ENCODE results near the gene DDX47.
"Not testable (repeated sequence)": the region's sequence is repeated elsewhere in the genome, so short reads cannot be mapped to it uniquely, and the experiment has no call there.

The DDX47 gene

GRCh38 chr12:12837025-12837812 lies 24.1 kb downstream of the DDX47 start:
- Histone ChIP-seq H3K4me3 (ENCODE audit: low read length) (no peak overlapping the region), H3K4me1 (ENCODE audit: control insufficient read depth, insufficient read depth, low read length) (no peaks in the 10 kb centered on the region), H3K27ac (ENCODE audit: low read depth, low read length) (no peak overlapping the region), H3K9ac (ENCODE audit: low read length) (no peak overlapping the region), H3K27me3 (ENCODE audit: control insufficient read depth, insufficient read depth, low read length) (no peaks in the 10 kb centered on the region), H3K36me3 (ENCODE audit: control insufficient read depth, insufficient read depth, low read length) (no peaks in the 10 kb centered on the region)

DNA sequence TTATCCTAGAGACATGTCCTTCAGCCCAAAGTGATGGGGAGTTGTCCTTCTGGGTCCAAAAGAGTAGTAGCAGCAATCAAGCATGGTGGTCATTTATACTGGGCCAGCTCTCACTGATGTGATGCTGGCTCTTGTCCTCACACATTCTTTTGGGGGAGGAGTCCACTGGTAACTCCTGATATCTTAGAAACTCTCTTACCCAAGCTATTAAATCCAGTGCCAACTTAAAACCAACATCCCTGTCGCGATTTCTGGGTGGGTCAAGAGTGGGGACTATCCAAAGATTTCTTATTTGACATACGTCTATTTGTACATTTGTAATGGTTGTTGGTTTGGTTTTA lies 24.6 kb downstream of the DDX47 start:
- no peak overlapping the region for H3K4me3 ChIP-seq (ENCODE audit: low read length)
- no peak overlapping the region for H3K27ac ChIP-seq (ENCODE audit: low read depth, low read length)
- no peak overlapping the region for H3K9ac ChIP-seq (ENCODE audit: low read length)
- no peaks in the 10 kb centered on the region for H3K4me1 ChIP-seq (ENCODE audit: control insufficient read depth, insufficient read depth, low read length)
- H3K36me3 ChIP-seq (ENCODE audit: control insufficient read depth, insufficient read depth, low read length), result no peaks in the 10 kb centered on the region
- H3K27me3 ChIP-seq (ENCODE audit: control insufficient read depth, insufficient read depth, low read length), result no peaks in the 10 kb centered on the region

GRCh38 chr12:12839003-12839395 lies 25.9 kb downstream of the DDX47 start:
- Histone ChIP-seq H3K4me1 (ENCODE audit: control insufficient read depth, insufficient read depth, low read length) (no peaks in the 10 kb centered on the region), H3K9ac (ENCODE audit: low read length) (no peak overlapping the region), H3K36me3 (ENCODE audit: control insufficient read depth, insufficient read depth, low read length) (no peaks in the 10 kb centered on the region), H3K4me3 (ENCODE audit: low read length) (no peak overlapping the region), H3K27ac (ENCODE audit: low read depth, low read length) (no peak overlapping the region), H3K27me3 (ENCODE audit: control insufficient read depth, insufficient read depth, low read length) (no peaks in the 10 kb centered on the region)

DNA sequence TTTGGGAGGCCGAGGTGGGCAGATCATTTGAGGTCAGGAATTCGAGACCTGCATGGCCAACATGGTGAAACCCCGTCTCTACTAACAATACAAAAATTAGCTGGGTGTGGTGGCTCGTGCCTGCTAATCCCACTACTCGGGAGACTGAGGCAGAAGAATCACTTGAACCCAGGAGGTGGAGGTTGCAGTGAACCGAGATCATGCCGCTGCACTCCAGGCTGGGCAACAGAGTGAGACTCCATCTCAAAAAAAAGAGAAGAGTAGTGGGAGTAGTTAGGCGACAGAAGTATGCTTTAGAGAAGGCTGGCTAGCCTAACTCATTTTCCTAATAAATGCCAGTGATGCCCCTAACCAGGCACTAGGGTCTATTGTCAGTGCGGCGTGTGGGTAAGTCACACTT lies 26.3 kb downstream of the DDX47 start:
- not testable (repeated sequence) for H3K4me3 ChIP-seq (ENCODE audit: low read length); H3K4me1 ChIP-seq (ENCODE audit: control insufficient read depth, insufficient read depth, low read length); H3K9ac ChIP-seq (ENCODE audit: low read length); H3K27me3 ChIP-seq (ENCODE audit: control insufficient read depth, insufficient read depth, low read length); H3K36me3 ChIP-seq (ENCODE audit: control insufficient read depth, insufficient read depth, low read length); H3K27ac ChIP-seq (ENCODE audit: low read depth, low read length)

GRCh38 chr12:12839873-12840579 lies 26.9 kb downstream of the DDX47 start:
- no peak overlapping the region for H3K9ac ChIP-seq (ENCODE audit: low read length)
- H3K4me1 ChIP-seq (ENCODE audit: control insufficient read depth, insufficient read depth, low read length), result no peaks in the 10 kb centered on the region
- no peaks in the 10 kb centered on the region for H3K36me3 ChIP-seq (ENCODE audit: control insufficient read depth, insufficient read depth, low read length)
- no peak overlapping the region for H3K4me3 ChIP-seq (ENCODE audit: low read length)
- H3K27me3 ChIP-seq (ENCODE audit: control insufficient read depth, insufficient read depth, low read length), result no peaks in the 10 kb centered on the region
- H3K27ac ChIP-seq (ENCODE audit: low read depth, low read length), result no peak overlapping the region

GRCh38 chr12:12840580-12840899 lies 27.4 kb downstream of the DDX47 start:
- no peak overlapping the region for H3K4me3 ChIP-seq (ENCODE audit: low read length)
- H3K27me3 ChIP-seq (ENCODE audit: control insufficient read depth, insufficient read depth, low read length), result no peaks in the 10 kb centered on the region
- no peak overlapping the region for H3K27ac ChIP-seq (ENCODE audit: low read depth, low read length)
- no peaks in the 10 kb centered on the region for H3K4me1 ChIP-seq (ENCODE audit: control insufficient read depth, insufficient read depth, low read length)
- H3K9ac ChIP-seq (ENCODE audit: low read length), result no peak overlapping the region
- no peaks in the 10 kb centered on the region for H3K36me3 ChIP-seq (ENCODE audit: control insufficient read depth, insufficient read depth, low read length)

GRCh38 chr12:12841428-12841827 lies 28.3 kb downstream of the DDX47 start:
- H3K9ac ChIP-seq (ENCODE audit: low read length); H3K27ac ChIP-seq (ENCODE audit: low read depth, low read length); H3K4me3 ChIP-seq (ENCODE audit: low read length); H3K4me1 ChIP-seq (ENCODE audit: control insufficient read depth, insufficient read depth, low read length); H3K27me3 ChIP-seq (ENCODE audit: control insufficient read depth, insufficient read depth, low read length); H3K36me3 ChIP-seq (ENCODE audit: control insufficient read depth, insufficient read depth, low read length): not testable (repeated sequence)

DNA sequence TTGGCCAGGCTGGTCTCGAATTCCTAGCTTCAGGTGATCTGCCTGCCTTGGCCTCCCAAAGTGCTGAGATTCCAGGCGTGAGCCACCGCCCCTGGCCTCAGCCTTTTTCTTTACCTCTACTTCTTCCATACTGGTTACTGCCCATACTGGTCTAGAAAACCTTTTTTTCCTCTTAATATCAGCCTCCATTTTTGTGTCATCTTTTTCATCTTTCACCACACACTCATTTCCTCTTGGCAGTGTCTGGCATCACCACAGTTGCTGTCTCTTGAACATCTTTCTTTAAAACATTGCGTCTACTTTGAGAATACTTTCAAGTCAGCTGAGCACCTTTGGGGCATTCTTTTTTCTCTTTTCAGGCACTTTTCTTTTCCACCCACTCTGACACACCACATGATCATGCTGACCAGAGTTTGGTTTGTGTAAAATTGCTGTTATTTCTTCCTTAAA lies 32.7 kb downstream of the DDX47 start:
- Histone ChIP-seq H3K27me3 (ENCODE audit: control insufficient read depth, insufficient read depth, low read length) (no peaks in the 10 kb centered on the region), H3K9ac (ENCODE audit: low read length) (no peak overlapping the region), H3K27ac (ENCODE audit: low read depth, low read length) (no peak overlapping the region), H3K36me3 (ENCODE audit: control insufficient read depth, insufficient read depth, low read length) (no peaks in the 10 kb centered on the region), H3K4me1 (ENCODE audit: control insufficient read depth, insufficient read depth, low read length) (no peaks in the 10 kb centered on the region), H3K4me3 (ENCODE audit: low read length) (no peak overlapping the region)

DNA sequence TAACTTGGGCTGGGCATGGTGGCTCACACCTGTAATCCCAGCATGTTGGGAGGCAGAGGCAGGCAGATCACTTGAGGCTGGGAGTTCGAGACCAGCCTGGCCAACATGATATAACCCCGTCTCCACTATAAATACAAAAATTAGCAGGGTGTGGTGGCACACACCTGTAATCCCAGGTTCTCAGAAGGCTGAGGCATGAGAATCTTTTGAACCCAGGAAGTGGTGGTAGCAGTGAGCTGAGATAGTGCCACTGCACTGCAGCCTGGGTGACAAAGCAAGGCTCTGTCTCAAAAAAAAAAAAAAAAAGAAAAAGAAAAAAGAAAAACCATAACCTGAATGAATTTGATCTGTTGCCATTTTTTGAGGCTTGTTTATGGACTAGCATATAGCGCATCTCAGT lies 33.6 kb downstream of the DDX47 start:
- not testable (repeated sequence) for H3K4me1 ChIP-seq (ENCODE audit: control insufficient read depth, insufficient read depth, low read length); H3K27ac ChIP-seq (ENCODE audit: low read depth, low read length); H3K36me3 ChIP-seq (ENCODE audit: control insufficient read depth, insufficient read depth, low read length); H3K27me3 ChIP-seq (ENCODE audit: control insufficient read depth, insufficient read depth, low read length); H3K4me3 ChIP-seq (ENCODE audit: low read length); H3K9ac ChIP-seq (ENCODE audit: low read length)

- no peak overlapping the region for H3K27ac ChIP-seq (ENCODE audit: low read depth, low read length)
- no peaks in the 10 kb centered on the region for H3K36me3 ChIP-seq (ENCODE audit: control insufficient read depth, insufficient read depth, low read length)
- H3K9ac ChIP-seq (ENCODE audit: low read length), result no peak overlapping the region
- H3K4me3 ChIP-seq (ENCODE audit: low read length), result no peak overlapping the region
- H3K27me3 ChIP-seq (ENCODE audit: control insufficient read depth, insufficient read depth, low read length), result no peaks in the 10 kb centered on the region
- no peaks in the 10 kb centered on the region for H3K4me1 ChIP-seq (ENCODE audit: control insufficient read depth, insufficient read depth, low read length)
These were observed 40.3 kb downstream of the DDX47 start for GRCh38 chr12:12853435-12853834.

GRCh38 chr12:12859690-12860089 lies 46.5 kb downstream of the DDX47 start:
- H3K36me3 ChIP-seq (ENCODE audit: control insufficient read depth, insufficient read depth, low read length), result no peaks in the 10 kb centered on the region
- H3K4me3 ChIP-seq (ENCODE audit: low read length), result no peak overlapping the region
- H3K9ac ChIP-seq (ENCODE audit: low read length), result no peak overlapping the region
- H3K27ac ChIP-seq (ENCODE audit: low read depth, low read length), result no peak overlapping the region
- no peaks in the 10 kb centered on the region for H3K4me1 ChIP-seq (ENCODE audit: control insufficient read depth, insufficient read depth, low read length)
- no peaks in the 10 kb centered on the region for H3K27me3 ChIP-seq (ENCODE audit: control insufficient read depth, insufficient read depth, low read length)

- Histone ChIP-seq H3K4me3 (ENCODE audit: low read length) (no peak overlapping the region), H3K36me3 (ENCODE audit: control insufficient read depth, insufficient read depth, low read length) (no peaks in the 10 kb centered on the region), H3K27ac (ENCODE audit: low read depth, low read length) (no peak overlapping the region), H3K9ac (ENCODE audit: low read length) (no peak overlapping the region), H3K27me3 (ENCODE audit: control insufficient read depth, insufficient read depth, low read length) (no peaks in the 10 kb centered on the region), H3K4me1 (ENCODE audit: control insufficient read depth, insufficient read depth, low read length) (no peaks in the 10 kb centered on the region)
These were observed 51.1 kb downstream of the DDX47 start for GRCh38 chr12:12864243-12864642.
